ENCODE results near the gene FCER1G. TPM values are rescaled to one million over a fixed set of nuclear protein-coding genes. Genes with fewer than 3 reads are reported as not detected.

The FCER1G gene
- total RNA-seq, 2 donors from 2014 or later, result 0.68 to 0.69 TPM

GRCh38 chr1:161206411-161207140 lies 8.5 kb upstream of the FCER1G start:
- Histone ChIP-seq H3K27ac (ENCODE audit: low read depth, low read length) (no peak overlapping the region), H3K36me3 (ENCODE audit: control insufficient read depth, insufficient read depth, low read length) (peaks cover 66% of the 10 kb centered on the region), H3K4me1 (ENCODE audit: control insufficient read depth, insufficient read depth, low read length) (peaks cover 7% of the 10 kb centered on the region), H3K27me3 (ENCODE audit: control insufficient read depth, insufficient read depth, low read length, poor library complexity, severe bottlenecking) (no peaks in the 10 kb centered on the region), H3K9me3 (ENCODE audit: control insufficient read depth, low read length) (no peaks in the 10 kb centered on the region), H3K4me3 (ENCODE audit: low read length) (no peak overlapping the region), H3K9ac (ENCODE audit: extremely low read depth, low read length, poor library complexity, severe bottlenecking) (no peak overlapping the region)
- Mint-ChIP-seq H3K9me3 (no peaks in the 10 kb centered on the region), H3K27me3 (ENCODE audit: insufficient read depth) (no peaks in the 10 kb centered on the region), H3K4me3 (no peak overlapping the region), H3K4me1 (peaks cover 11% of the 10 kb centered on the region), H3K27ac (peak overlapping the region; percentile 30), H3K36me3 (ENCODE audit: low read depth) (peaks cover 60% of the 10 kb centered on the region)
- TF ChIP-seq CTCF (conservative IDR thresholded peaks at IDR 0.05), result no peak
- no peak for DNase-seq
- WGBS, 2 experiments (ENCODE audit: insufficient coverage in 1 of 2, insufficient read length in 1 of 2), result 93 to 96% methylated on average over 7 to 12 of the region's 12 CpGs

GRCh38 chr1:161207173-161207572 lies 7.9 kb upstream of the FCER1G start:
- no peak overlapping the region for H3K4me3 Mint-ChIP-seq
- no peaks in the 10 kb centered on the region for H3K27me3 Mint-ChIP-seq (ENCODE audit: insufficient read depth)
- Histone ChIP-seq H3K4me3 (ENCODE audit: low read length) (no peak overlapping the region), H3K4me1 (ENCODE audit: control insufficient read depth, insufficient read depth, low read length) (peaks cover 3% of the 10 kb centered on the region), H3K9ac (ENCODE audit: extremely low read depth, low read length, poor library complexity, severe bottlenecking) (no peak overlapping the region), H3K27me3 (ENCODE audit: control insufficient read depth, insufficient read depth, low read length, poor library complexity, severe bottlenecking) (no peaks in the 10 kb centered on the region), H3K27ac (ENCODE audit: low read depth, low read length) (no peak overlapping the region), H3K36me3 (ENCODE audit: control insufficient read depth, insufficient read depth, low read length) (peaks cover 72% of the 10 kb centered on the region), H3K9me3 (ENCODE audit: control insufficient read depth, low read length) (no peaks in the 10 kb centered on the region)
- H3K27ac Mint-ChIP-seq, result no peak overlapping the region
- peaks cover 7% of the 10 kb centered on the region for H3K4me1 Mint-ChIP-seq
- no peak for TF ChIP-seq CTCF (conservative IDR thresholded peaks at IDR 0.05)
- H3K36me3 Mint-ChIP-seq (ENCODE audit: low read depth), result peaks cover 66% of the 10 kb centered on the region
- H3K9me3 Mint-ChIP-seq, result no peaks in the 10 kb centered on the region
- 92 to 97% methylated on average over 5 to 8 of the region's 8 CpGs for WGBS, 2 experiments (ENCODE audit: insufficient coverage in 1 of 2, insufficient read length in 1 of 2)
- DNase-seq, result no peak

GRCh38 chr1:161209790-161210409 lies 5.2 kb upstream of the FCER1G start:
- no peaks in the 10 kb centered on the region for H3K9me3 ChIP-seq (ENCODE audit: control insufficient read depth, low read length)
- no peak overlapping the region for H3K9ac ChIP-seq (ENCODE audit: extremely low read depth, low read length, poor library complexity, severe bottlenecking)
- WGBS, 2 experiments (ENCODE audit: insufficient coverage in 1 of 2, insufficient read length in 1 of 2), result 51 to 62% methylated on average over 4 to 11 of the region's 11 CpGs
- peak overlapping the region; percentile 71 for H3K27ac Mint-ChIP-seq
- peaks cover 79% of the 10 kb centered on the region for H3K36me3 ChIP-seq (ENCODE audit: control insufficient read depth, insufficient read depth, low read length)
- TF ChIP-seq CTCF (conservative IDR thresholded peaks at IDR 0.05), result peak; percentile 93
- H3K27ac ChIP-seq (ENCODE audit: low read depth, low read length), result no peak overlapping the region
- H3K4me3 Mint-ChIP-seq, result no peak overlapping the region
- H3K36me3 Mint-ChIP-seq (ENCODE audit: low read depth), result peaks cover 73% of the 10 kb centered on the region
- H3K27me3 ChIP-seq (ENCODE audit: control insufficient read depth, insufficient read depth, low read length, poor library complexity, severe bottlenecking), result no peaks in the 10 kb centered on the region
- H3K27me3 Mint-ChIP-seq (ENCODE audit: insufficient read depth), result no peaks in the 10 kb centered on the region
- no peak overlapping the region for H3K4me3 ChIP-seq (ENCODE audit: low read length)
- no peaks in the 10 kb centered on the region for H3K9me3 Mint-ChIP-seq
- H3K4me1 ChIP-seq (ENCODE audit: control insufficient read depth, insufficient read depth, low read length), result no peaks in the 10 kb centered on the region
- DNase-seq, result peak; percentile 95
- peaks cover 7% of the 10 kb centered on the region for H3K4me1 Mint-ChIP-seq

All from endodermal cell (in vitro differentiated cells).